RWPE2 (cell line): ENCODE measurements around the gene SLC38A6.

Source experiments
- ATAC-seq: fragments of 200-7000 bp; cut with Tn5 transposase; 3 replicates; pipeline ENCODE4 v1.9.1; 2021; ENCODE audit warnings: low read depth
- DNase-seq: peaks from one replicate; pipeline ENCODE4 v3.0.0-alpha.2; 2020; ENCODE audit warnings: low spot score
- H3K27ac ChIP-seq: fragments of 450-650 bp; 2 replicates; pipeline ENCODE4 v1.5.1; 2017; ENCODE audit warnings: mild to moderate bottlenecking; ENCODE audit not compliant: poor library complexity, severe bottlenecking
- H3K27me3 ChIP-seq: fragments of 250-450 bp; sonication (Bioruptor Pico); 2 replicates; pipeline ENCODE4 v1.5.1; 2021; ENCODE audit warnings: mild to moderate bottlenecking, moderate library complexity; ENCODE audit not compliant: insufficient read depth, poor library complexity, severe bottlenecking
- H3K36me3 ChIP-seq: fragments of 250-450 bp; sonication (Bioruptor Pico); 2 replicates; pipeline ENCODE4 v1.5.1; 2020; ENCODE audit warnings: low read depth, mild to moderate bottlenecking, moderate library complexity
- H3K4me1 ChIP-seq: fragments of 250-450 bp; sonication (Bioruptor Pico); 2 replicates; pipeline ENCODE4 v1.5.1; 2021; ENCODE audit warnings: mild to moderate bottlenecking, moderate library complexity; ENCODE audit not compliant: insufficient read depth, poor library complexity, severe bottlenecking
- H3K4me3 ChIP-seq: fragments of 250-450 bp; sonication (Bioruptor Pico); 2 replicates; pipeline ENCODE4 v1.5.1; 2021; ENCODE audit warnings: mild to moderate bottlenecking, moderate library complexity; ENCODE audit not compliant: severe bottlenecking
- H3K9me3 ChIP-seq: fragments of 250-450 bp; sonication (Bioruptor Pico); 2 replicates; pipeline ENCODE4 v1.5.1; 2021; ENCODE audit warnings: mild to moderate bottlenecking, moderate library complexity; ENCODE audit not compliant: severe bottlenecking
- CTCF ChIP-seq: fragments of 450-650 bp; IDR thresholded peaks from one replicate; pipeline ENCODE4 v1.5.1; 2017; ENCODE audit warnings: mild to moderate bottlenecking, moderate library complexity; ENCODE audit not compliant: poor library complexity, severe bottlenecking

The SLC38A6 gene

DNA sequence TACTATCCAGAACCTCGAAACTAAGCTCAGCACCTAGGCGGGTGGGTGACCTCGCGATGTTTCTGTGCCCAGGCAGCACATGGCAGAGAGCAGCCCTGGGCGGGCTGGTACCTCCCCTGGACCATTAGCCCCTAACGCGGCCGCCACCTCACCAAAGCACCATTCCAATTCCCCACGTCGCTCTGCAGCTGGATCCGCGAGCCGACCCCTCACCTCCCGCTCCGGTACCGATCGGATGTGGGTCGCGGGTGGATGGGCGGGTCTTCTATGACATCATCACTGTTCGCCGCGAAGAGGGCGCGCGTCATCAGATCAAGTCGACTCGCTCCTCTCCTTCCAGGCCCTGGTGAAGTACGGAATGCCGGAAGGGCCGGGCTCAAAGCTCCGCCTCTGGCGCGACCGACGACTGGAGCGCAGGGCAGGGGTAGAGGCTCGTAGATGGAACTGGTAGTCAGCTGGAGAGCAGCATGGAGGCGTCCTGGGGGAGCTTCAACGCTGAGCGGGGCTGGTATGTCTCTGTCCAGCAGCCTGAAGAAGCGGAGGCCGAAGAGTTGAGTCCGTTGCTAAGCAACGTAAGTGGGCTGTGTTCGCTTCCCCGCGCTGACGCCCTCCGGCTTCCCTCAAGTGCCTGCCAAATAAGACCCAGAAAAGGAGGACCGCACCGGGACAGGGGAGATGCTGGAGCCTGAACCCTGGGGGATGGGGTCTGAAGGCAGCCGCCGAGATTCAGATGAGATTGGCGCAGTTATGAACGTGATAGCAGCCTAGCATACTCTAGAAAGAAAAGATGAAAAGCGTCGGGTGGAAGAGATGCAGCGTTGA is at the start of gene SLC38A6, which contains the start of gene TRMT5:
SLC38A6 (plus strand) TSS at position 435 of the 822 bp plus-strand sequence; CDS start at position 468, 33 bp downstream.
TRMT5 (minus strand) TSS at position 269 of the 822 bp plus-strand sequence; CDS start at position 163, 106 bp downstream.
- DNase-seq (peak; percentile 96), ATAC-seq (peak; percentile 92)
- Histone ChIP-seq H3K4me3 (peak within 1 kb of the TSS; percentile 67), H3K27ac (peak within 1 kb of the TSS; percentile 51), H3K27me3 (no peaks in the 10 kb centered on the region), H3K4me1 (peaks cover 19% of the 10 kb centered on the region), H3K9me3 (no peaks in the 10 kb centered on the region), H3K36me3 (peaks cover 55% of the 10 kb centered on the region)
- TF ChIP-seq CTCF, result no peak

DNA sequence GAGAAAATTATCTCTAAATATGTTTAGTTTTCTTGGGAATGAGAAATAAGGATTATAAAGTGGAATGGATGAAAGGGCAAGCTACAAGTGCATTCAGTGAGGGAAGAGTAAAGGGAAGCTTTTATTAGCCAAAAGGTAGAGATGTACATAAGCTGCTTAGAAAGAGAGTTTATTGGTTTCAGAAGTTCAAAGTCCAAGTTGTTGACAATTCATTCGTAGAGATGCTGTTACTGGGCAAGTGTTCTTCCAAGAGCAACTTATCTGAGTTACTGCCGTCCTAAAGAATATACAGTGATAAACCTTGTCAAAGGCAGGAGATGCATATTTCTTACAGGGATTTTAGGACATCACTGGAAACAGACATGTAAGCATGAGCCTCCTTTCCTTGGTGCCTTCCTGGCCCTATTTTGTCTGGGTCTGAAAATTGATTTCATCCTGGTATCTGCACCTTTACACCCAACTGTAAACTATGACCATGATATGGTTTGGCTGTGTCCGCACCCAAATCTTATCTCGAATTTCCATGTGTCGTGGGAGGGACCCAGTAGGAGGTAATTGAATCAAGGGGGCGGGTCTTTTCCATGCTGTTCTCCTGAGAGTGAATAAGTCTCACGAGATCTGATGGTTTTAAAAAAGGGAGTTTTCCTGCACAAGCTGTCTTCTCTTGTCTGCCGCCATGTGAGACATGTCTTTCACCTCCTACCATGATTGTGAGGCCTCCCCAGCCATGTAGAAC is 47.0 kb upstream of the SLC38A6 start:
- no peak for TF ChIP-seq CTCF
- DNase-seq, result no peak
- Histone ChIP-seq H3K4me3 (no peak overlapping the region), H3K9me3 (peaks cover 2% of the 10 kb centered on the region), H3K36me3 (no peaks in the 10 kb centered on the region), H3K27ac (no peak overlapping the region), H3K4me1 (no peaks in the 10 kb centered on the region), H3K27me3 (no peaks in the 10 kb centered on the region)
- no peak for ATAC-seq

DNA sequence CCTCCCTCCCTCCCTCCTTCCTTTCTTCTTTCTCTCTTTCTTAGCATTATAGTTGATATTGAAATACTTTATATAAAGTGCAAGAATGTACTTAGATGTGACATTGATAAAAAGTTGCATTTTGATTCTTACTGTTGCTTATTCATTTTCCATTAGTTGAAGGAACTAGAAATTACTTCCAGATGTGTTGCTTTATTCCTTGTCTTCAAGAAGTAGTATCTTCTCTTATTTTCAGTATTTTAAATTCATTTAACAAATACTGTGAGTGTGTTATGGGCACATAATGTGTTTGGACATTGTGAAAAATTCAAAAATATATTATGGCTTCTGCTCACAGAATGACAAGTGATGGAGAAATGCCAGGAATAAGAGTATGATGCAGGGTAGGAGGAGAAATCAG is 45.7 kb upstream of the SLC38A6 start:
- Histone ChIP-seq H3K27me3 (no peaks in the 10 kb centered on the region), H3K4me3 (no peak overlapping the region), H3K4me1 (no peaks in the 10 kb centered on the region), H3K36me3 (no peaks in the 10 kb centered on the region), H3K27ac (no peak overlapping the region), H3K9me3 (peaks cover 2% of the 10 kb centered on the region)
- no peak for TF ChIP-seq CTCF
- DNase-seq (no peak), ATAC-seq (no peak)

GRCh38 chr14:60943637-60944032 is 37.4 kb upstream of the SLC38A6 start:
- ATAC-seq, result no peak
- Histone ChIP-seq H3K36me3 (no peaks in the 10 kb centered on the region), H3K4me1 (no peaks in the 10 kb centered on the region), H3K9me3 (no peaks in the 10 kb centered on the region), H3K27ac (no peak overlapping the region), H3K27me3 (no peaks in the 10 kb centered on the region), H3K4me3 (no peak overlapping the region)
- DNase-seq, result no peak
- no peak for TF ChIP-seq CTCF
